ENCODE measurements around the gene RPL35.

Gene RPL35

DNA sequence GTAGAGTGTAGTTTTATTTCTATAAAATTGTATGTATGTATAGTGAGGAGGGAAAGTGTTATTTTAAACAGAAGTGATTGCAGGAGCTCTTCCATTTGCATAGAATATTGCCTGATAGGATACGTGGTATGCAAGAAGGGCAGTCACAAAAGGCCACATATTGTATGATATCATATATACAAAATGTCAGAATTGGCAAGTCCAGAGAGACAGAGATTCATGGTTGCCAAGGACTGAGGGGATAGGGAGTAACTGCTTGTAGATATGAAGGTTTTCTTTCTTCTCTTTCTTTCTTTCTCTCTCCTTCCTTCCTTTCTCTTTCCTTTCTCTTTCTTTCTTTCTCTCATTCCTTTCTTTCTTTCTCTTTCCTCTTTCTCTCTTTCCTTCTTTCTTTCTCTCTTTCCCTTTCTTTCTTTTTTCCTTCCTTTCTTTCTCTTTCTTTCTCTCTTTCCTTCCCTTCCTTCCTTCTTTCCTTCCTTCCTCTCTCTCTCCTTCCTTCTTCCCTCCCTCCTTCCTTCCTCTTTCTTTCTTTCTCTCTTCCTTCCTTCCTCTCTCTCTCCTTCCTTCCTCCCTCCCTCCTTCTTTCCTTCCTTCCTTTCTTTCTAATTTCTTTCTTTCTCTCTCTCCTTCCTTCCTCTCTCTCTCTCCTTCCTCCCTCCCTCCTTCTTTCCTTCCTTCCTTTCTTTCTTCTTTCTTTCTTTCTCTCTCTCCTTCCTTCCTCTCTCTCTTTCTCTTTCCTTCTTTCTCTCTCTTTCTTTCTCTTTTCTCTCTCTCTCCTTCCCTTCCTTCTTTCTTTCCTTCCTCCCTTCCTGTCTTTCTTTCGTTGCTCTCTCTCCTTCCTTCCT lies 33.0 kb downstream of the RPL35 start:
- Histone ChIP-seq H3K4me1 (ENCODE audit: control insufficient read depth in 1 of 2, insufficient read depth in 2 of 2, low read length in 2 of 2) (peaks cover 0 to 5% of the 10 kb centered on the region in 2 donors), H3K9me3 (ENCODE audit: control insufficient read depth in 1 of 2, low read length in 2 of 2) (no peaks in the 10 kb centered on the region), H3K36me3 (ENCODE audit: control insufficient read depth in 1 of 2, insufficient read depth in 2 of 2, low read length in 2 of 2) (no peaks in the 10 kb centered on the region), H3K27me3 (ENCODE audit: control insufficient read depth in 1 of 2, insufficient read depth in 2 of 2, low read length in 2 of 2) (no peaks in the 10 kb centered on the region), H3K9ac (ENCODE audit: low read depth in 1 of 2, low read length in 2 of 2) (no peak overlapping the region), H3K27ac (ENCODE audit: low read depth, low read length) (no peak overlapping the region), H3K4me3 (ENCODE audit: low read depth in 1 of 2, low read length in 2 of 2) (no peak overlapping the region)

DNA sequence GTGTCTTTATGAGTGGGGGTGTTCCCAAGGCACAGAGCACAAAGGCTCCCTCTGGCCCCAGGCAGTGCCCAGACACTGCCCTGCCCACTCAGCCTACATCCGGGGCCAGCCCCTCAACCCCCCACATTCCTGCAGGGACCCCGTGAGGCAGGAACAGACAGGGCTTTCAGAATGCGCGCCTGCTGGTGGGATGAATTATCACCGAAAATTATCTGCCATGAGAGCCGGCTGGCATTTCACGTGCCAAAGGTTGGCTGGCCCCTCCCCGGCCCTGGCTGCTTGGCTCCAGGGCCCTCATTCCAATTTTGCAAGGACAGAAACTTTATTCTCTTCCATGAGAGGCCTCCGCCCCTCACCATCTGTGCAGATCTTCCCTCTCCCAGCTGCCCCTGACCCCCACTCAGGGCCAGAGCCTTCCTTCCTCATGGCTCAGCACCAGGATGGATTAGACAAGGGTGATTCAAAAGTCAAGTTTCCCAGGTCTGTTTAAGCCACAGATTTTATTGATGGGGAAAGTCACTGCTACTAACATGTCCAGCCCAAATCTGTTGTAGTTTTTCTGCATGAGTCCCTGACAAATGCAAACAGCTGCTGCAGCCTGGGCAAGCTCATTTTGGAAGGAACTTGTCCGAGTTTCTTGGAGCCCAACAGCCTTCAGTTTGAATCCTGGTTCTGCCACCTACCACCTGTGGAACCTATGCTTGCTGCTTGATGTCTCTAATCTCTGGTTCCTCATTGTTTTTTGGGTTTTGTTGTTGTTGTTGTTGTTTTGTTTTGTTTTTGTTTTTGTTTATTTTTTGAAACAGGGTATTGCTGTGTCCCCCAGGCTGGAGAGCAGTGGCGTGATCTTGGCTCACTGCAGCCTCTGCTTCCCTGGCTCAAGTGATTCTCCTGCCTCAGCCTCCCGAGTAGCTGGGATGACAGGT lies 40.8 kb downstream of the RPL35 start:
- Histone ChIP-seq H3K27me3 (ENCODE audit: control insufficient read depth in 1 of 2, insufficient read depth in 2 of 2, low read length in 2 of 2) (no peaks in the 10 kb centered on the region), H3K27ac (ENCODE audit: low read depth, low read length) (no peak overlapping the region), H3K9me3 (ENCODE audit: control insufficient read depth in 1 of 2, low read length in 2 of 2) (no peaks in the 10 kb centered on the region), H3K9ac (ENCODE audit: low read depth in 1 of 2, low read length in 2 of 2) (no peak overlapping the region), H3K4me3 (ENCODE audit: low read depth in 1 of 2, low read length in 2 of 2) (no peak overlapping the region), H3K36me3 (ENCODE audit: control insufficient read depth in 1 of 2, insufficient read depth in 2 of 2, low read length in 2 of 2) (no peaks in the 10 kb centered on the region), H3K4me1 (ENCODE audit: control insufficient read depth in 1 of 2, insufficient read depth in 2 of 2, low read length in 2 of 2) (peaks cover 14 to 15% of the 10 kb centered on the region in 2 donors)

DNA sequence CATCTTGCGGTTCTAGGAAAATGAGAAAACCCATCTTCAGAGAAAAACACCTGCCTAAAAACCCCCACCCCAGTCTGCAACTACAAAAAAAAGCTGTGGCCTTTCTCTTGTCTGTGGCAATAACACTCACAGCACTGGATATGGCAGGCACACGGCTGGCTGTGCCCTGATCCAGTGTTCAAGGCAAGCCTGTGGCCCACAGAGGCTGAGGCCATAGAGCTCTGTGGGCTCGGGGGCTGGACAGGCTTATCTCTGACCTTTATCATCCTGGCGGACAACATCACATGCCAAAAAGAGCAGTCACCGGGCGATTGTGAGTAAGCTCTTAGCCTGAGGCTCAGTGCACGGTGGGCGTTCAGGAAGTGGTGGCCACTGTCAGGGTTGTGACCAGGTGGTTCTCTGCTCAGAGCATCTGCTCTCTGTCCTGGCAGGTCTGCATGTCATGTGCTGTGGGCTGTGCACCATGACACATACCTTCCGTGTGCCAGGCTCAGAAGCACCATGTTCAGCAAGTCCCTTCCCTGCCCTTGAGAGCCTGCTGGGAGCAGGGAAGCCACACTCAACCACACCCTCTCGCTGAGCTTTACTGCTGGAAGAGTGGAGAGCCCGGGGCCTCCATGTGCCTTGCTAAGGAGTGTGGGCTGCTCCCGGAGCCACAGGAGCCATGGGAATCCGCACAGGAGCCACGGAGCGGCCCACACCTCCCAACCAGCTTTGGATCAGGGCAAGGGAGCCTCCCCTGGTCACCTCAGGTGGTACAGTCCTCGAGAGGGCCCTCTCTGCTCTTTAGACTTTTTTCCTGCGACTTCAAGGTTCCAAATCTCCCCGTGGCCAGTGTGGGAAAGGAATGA lies 43.1 kb downstream of the RPL35 start:
- peaks cover 14 to 15% of the 10 kb centered on the region in 2 donors for H3K4me1 ChIP-seq (ENCODE audit: control insufficient read depth in 1 of 2, insufficient read depth in 2 of 2, low read length in 2 of 2)
- H3K27me3 ChIP-seq (ENCODE audit: control insufficient read depth in 1 of 2, insufficient read depth in 2 of 2, low read length in 2 of 2): no peaks in the 10 kb centered on the region
- no peaks in the 10 kb centered on the region for H3K9me3 ChIP-seq (ENCODE audit: control insufficient read depth in 1 of 2, low read length in 2 of 2)
- H3K9ac ChIP-seq (ENCODE audit: low read depth in 1 of 2, low read length in 2 of 2): no peak overlapping the region
- H3K27ac ChIP-seq (ENCODE audit: low read depth, low read length): no peak overlapping the region
- no peak overlapping the region for H3K4me3 ChIP-seq (ENCODE audit: low read depth in 1 of 2, low read length in 2 of 2)
- no peaks in the 10 kb centered on the region for H3K36me3 ChIP-seq (ENCODE audit: control insufficient read depth in 1 of 2, insufficient read depth in 2 of 2, low read length in 2 of 2)

DNA sequence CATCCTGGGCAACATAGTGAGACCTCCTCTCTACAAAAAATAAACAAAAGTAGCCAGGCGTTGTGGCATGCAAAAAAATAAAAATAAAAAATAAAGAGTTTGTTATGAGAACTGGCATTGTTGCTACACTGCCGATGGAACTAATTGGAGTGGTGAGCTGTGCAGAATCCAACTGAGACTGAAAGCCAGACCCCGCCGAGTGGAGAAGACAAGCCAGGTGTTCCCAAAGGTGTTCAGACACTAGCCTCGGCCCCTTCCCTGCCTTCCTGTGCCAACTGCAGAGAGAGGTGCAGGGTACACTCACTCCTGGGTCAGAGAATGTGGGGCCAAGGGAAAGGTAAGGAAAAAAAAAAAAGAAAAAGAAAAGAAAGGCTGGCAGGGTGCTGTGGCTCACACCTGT lies 46.2 kb downstream of the RPL35 start:
- peaks cover 8 to 9% of the 10 kb centered on the region in 2 donors for H3K4me1 ChIP-seq (ENCODE audit: control insufficient read depth in 1 of 2, insufficient read depth in 2 of 2, low read length in 2 of 2)
- H3K27ac ChIP-seq (ENCODE audit: low read depth, low read length): no peak overlapping the region
- no peaks in the 10 kb centered on the region for H3K36me3 ChIP-seq (ENCODE audit: control insufficient read depth in 1 of 2, insufficient read depth in 2 of 2, low read length in 2 of 2)
- no peak overlapping the region for H3K9ac ChIP-seq (ENCODE audit: low read depth in 1 of 2, low read length in 2 of 2)
- no peaks in the 10 kb centered on the region for H3K27me3 ChIP-seq (ENCODE audit: control insufficient read depth in 1 of 2, insufficient read depth in 2 of 2, low read length in 2 of 2)
- no peak overlapping the region for H3K4me3 ChIP-seq (ENCODE audit: low read depth in 1 of 2, low read length in 2 of 2)
- no peaks in the 10 kb centered on the region for H3K9me3 ChIP-seq (ENCODE audit: control insufficient read depth in 1 of 2, low read length in 2 of 2)

DNA sequence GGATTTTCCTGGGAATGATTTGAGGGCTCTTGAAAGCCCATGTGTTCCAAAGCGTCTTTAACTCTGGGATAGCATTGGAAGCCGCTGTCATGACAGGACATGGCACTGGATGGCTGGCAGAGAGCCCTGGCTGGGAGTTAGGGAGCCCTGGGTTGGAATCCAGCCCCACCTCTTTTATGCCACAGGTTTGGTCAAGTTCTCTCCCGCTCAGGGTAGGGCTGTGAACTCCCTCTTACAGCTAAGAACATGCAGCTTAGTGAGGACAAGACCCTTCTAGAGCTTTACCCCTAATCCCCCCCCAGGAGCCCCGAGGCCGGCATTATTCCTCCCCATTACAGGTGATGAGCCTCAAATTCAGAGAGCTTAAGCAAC lies 47.6 kb downstream of the RPL35 start:
- H3K9me3 ChIP-seq (ENCODE audit: control insufficient read depth in 1 of 2, low read length in 2 of 2): no peaks in the 10 kb centered on the region
- no peaks in the 10 kb centered on the region for H3K27me3 ChIP-seq (ENCODE audit: control insufficient read depth in 1 of 2, insufficient read depth in 2 of 2, low read length in 2 of 2)
- no peak overlapping the region for H3K27ac ChIP-seq (ENCODE audit: low read depth, low read length)
- H3K36me3 ChIP-seq (ENCODE audit: control insufficient read depth in 1 of 2, insufficient read depth in 2 of 2, low read length in 2 of 2): no peaks in the 10 kb centered on the region
- H3K4me1 ChIP-seq (ENCODE audit: control insufficient read depth in 1 of 2, insufficient read depth in 2 of 2, low read length in 2 of 2): peaks cover 8% of the 10 kb centered on the region in 2 donors
- H3K9ac ChIP-seq (ENCODE audit: low read depth in 1 of 2, low read length in 2 of 2): no peak overlapping the region
- H3K4me3 ChIP-seq (ENCODE audit: low read depth in 1 of 2, low read length in 2 of 2): no peak overlapping the region

DNA sequence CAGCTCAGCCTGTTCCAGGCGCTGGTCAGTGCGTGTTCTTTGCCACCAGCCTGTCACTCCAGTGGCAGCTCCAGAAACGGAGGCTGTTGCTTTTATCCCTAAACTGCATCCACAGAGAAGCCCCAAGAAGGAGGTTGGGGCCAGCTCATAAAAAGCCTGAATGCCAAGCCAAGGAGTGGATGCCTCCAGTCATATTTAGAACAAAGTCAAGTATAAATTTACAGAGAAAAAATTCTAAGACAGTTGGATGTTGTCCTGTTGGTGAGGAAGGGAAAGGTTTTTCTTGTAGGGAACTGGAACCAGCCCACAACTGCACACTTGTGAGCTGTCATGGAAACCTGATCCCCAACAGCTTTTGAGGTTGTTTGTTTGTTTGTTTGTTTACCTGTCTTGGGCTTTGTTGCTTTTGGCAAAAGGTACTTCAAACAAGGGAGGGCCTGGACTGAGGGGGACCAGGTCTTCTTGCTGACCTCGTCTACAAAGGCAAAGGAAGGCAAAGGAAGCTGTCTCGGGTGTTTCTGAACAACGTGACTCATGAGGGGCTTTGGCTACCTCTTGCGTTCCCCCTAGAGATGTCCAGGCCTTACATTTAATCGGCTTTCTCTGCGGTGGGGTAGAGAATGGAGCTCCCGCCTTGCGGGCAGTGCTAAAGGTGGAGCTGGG lies 48.1 kb downstream of the RPL35 start:
- Histone ChIP-seq H3K4me1 (ENCODE audit: control insufficient read depth in 1 of 2, insufficient read depth in 2 of 2, low read length in 2 of 2) (peaks cover 3% of the 10 kb centered on the region in 2 donors), H3K4me3 (ENCODE audit: low read depth in 1 of 2, low read length in 2 of 2) (no peak overlapping the region), H3K27ac (ENCODE audit: low read depth, low read length) (no peak overlapping the region)

DNA sequence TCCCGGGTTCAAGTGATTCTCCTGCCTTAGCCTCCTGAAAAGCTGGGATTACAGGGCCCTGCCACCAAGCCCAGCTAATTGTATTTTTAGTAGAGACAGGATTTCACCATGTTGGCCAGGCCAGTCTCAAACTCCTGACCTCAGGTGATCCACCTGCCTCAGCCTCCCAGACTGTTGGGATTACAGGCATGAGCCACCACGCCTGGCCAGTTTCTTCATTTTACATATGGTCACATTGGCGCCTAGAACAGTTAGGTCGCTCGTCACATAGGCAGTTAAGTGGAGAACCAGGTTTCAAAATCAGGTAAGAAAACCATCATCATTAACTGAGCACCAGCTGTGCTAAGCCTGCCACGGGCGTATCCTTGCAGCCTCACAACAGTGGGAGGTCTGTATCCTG lies 48.7 kb downstream of the RPL35 start:
- no peaks in the 10 kb centered on the region for H3K27me3 ChIP-seq (ENCODE audit: control insufficient read depth in 1 of 2, insufficient read depth in 2 of 2, low read length in 2 of 2)
- no peak overlapping the region for H3K4me3 ChIP-seq (ENCODE audit: low read depth in 1 of 2, low read length in 2 of 2)
- H3K27ac ChIP-seq (ENCODE audit: low read depth, low read length): no peak overlapping the region
- no peak overlapping the region for H3K9ac ChIP-seq (ENCODE audit: low read depth in 1 of 2, low read length in 2 of 2)
- no peaks in the 10 kb centered on the region for H3K9me3 ChIP-seq (ENCODE audit: control insufficient read depth in 1 of 2, low read length in 2 of 2)
- H3K4me1 ChIP-seq (ENCODE audit: control insufficient read depth in 1 of 2, insufficient read depth in 2 of 2, low read length in 2 of 2): no peaks in the 10 kb centered on the region
- no peaks in the 10 kb centered on the region for H3K36me3 ChIP-seq (ENCODE audit: control insufficient read depth in 1 of 2, insufficient read depth in 2 of 2, low read length in 2 of 2)

More for the DNA sequence above, 48.1 kb downstream of the RPL35 start:
- no peaks in the 10 kb centered on the region for H3K9me3 ChIP-seq (ENCODE audit: control insufficient read depth in 1 of 2, low read length in 2 of 2)
- no peak overlapping the region for H3K9ac ChIP-seq (ENCODE audit: low read depth in 1 of 2, low read length in 2 of 2)
- H3K36me3 ChIP-seq (ENCODE audit: control insufficient read depth in 1 of 2, insufficient read depth in 2 of 2, low read length in 2 of 2): no peaks in the 10 kb centered on the region
- no peaks in the 10 kb centered on the region for H3K27me3 ChIP-seq (ENCODE audit: control insufficient read depth in 1 of 2, insufficient read depth in 2 of 2, low read length in 2 of 2)

DNA sequence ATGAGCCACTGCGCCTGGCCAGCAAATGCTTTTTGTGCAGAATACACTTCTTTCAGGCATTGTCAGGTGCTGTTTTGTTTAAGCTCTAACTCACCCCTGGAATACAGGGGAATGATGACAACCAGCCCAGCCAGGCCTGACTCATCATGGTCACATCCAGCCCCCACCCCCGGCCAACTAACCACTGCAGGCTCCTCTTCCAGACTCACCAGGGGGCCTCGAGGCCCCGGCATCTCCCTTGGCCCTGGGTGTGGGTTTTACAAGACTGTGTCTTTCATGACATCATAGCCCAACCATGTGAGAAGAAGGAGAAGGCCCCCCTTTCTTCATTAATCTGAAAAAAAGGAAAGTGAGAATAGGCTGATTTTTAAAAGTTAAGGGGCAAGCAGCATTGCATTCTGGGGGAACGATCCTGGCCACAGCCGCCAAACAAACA lies 49.3 kb downstream of the RPL35 start:
- H3K9me3 ChIP-seq (ENCODE audit: control insufficient read depth in 1 of 2, low read length in 2 of 2): no peaks in the 10 kb centered on the region
- no peaks in the 10 kb centered on the region for H3K4me1 ChIP-seq (ENCODE audit: control insufficient read depth in 1 of 2, insufficient read depth in 2 of 2, low read length in 2 of 2)
- no peak overlapping the region for H3K27ac ChIP-seq (ENCODE audit: low read depth, low read length)
- H3K9ac ChIP-seq (ENCODE audit: low read depth in 1 of 2, low read length in 2 of 2): no peak overlapping the region
- no peaks in the 10 kb centered on the region for H3K27me3 ChIP-seq (ENCODE audit: control insufficient read depth in 1 of 2, insufficient read depth in 2 of 2, low read length in 2 of 2)
- no peak overlapping the region for H3K4me3 ChIP-seq (ENCODE audit: low read depth in 1 of 2, low read length in 2 of 2)
- H3K36me3 ChIP-seq (ENCODE audit: control insufficient read depth in 1 of 2, insufficient read depth in 2 of 2, low read length in 2 of 2): no peaks in the 10 kb centered on the region

DNA sequence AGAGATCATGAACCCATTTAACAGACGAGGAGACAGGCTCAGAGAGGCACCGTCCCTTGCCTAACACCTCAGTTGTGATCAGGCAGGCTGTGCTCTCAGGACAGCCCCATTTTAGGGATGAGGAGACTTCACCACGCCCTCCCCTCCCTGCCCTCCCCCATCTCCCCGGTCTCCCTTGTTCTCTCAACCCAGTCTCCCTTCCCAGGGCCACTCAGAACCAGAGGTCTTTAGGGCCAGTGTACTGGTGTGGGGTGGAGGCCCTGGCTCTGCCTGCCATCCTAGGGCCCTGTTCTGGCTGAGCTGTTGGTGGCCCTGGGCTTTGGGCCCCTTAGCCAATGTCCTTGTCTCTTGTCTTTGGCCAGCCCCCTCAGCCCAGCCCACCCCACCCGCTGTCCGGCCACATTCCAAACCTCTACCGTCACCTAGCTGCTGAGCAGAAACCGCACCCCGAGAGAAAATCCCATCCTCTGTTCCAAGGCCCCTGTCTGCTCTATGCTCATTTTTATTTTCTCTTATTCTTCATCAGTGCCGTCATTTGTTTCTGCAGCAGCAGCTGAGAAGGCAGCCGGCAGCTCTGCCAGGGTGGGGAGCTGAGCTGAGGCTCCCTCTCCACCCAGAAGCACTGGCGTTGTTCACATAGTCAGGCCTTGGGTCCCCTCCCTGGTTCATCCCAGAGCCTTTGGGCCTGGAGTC lies 50.9 kb downstream of the RPL35 start:
- Histone ChIP-seq H3K9ac (ENCODE audit: low read depth in 1 of 2, low read length in 2 of 2) (no peak overlapping the region), H3K4me3 (ENCODE audit: low read depth in 1 of 2, low read length in 2 of 2) (no peak overlapping the region), H3K27me3 (ENCODE audit: control insufficient read depth in 1 of 2, insufficient read depth in 2 of 2, low read length in 2 of 2) (no peaks in the 10 kb centered on the region), H3K4me1 (ENCODE audit: control insufficient read depth in 1 of 2, insufficient read depth in 2 of 2, low read length in 2 of 2) (no peaks in the 10 kb centered on the region), H3K9me3 (ENCODE audit: control insufficient read depth in 1 of 2, low read length in 2 of 2) (no peaks in the 10 kb centered on the region), H3K27ac (ENCODE audit: low read depth, low read length) (no peak overlapping the region), H3K36me3 (ENCODE audit: control insufficient read depth in 1 of 2, insufficient read depth in 2 of 2, low read length in 2 of 2) (no peaks in the 10 kb centered on the region)

All from duodenal mucosa (tissue), 2 donors.